Measurements from ENCODE around the gene HTR1D. TPM values are rescaled to one million over a fixed set of nuclear protein-coding genes. Genes with fewer than 3 reads are reported as not detected.

HTR1D gene
- total RNA-seq, 1 experiment from 2014 or later: 3.1 TPM

DNA sequence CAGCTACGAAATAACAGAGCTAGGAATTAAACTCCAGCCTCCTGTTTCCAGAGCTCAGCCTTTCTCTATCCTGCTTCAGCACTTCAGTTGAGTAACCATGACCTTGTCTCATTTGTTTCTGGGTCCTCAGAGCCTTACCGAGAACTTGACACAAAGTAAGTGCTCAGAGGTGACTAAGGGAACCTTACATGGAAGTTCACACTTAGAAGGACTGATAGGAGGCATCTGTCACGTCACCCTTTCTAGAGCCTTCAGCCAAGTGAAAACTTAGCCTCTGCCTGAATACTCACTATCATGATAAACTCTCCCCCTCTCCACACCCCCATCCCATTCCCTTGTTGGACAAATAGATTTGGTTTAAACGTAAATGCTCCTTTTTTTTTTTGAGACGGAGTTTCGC, 38.9 kb downstream of the HTR1D start:
- Histone ChIP-seq H3K79me2 (ENCODE audit: insufficient read depth, low read length) (no peaks in the 10 kb centered on the region), H3K9me3 (ENCODE audit: control insufficient read depth, low read depth, low read length) (no peaks in the 10 kb centered on the region), H3K18ac (ENCODE audit: insufficient read length, low read depth, low read length) (no peak overlapping the region), H3T11ph (ENCODE audit: low read length) (no peak overlapping the region), H2BK5ac (ENCODE audit: insufficient read length, low read length) (no peak overlapping the region), H3K4me1 (ENCODE audit: insufficient read depth, low read length) (no peaks in the 10 kb centered on the region), H3K9ac (ENCODE audit: extremely low read depth, insufficient read length, low read length) (no peak overlapping the region), H3K4me2 (ENCODE audit: insufficient read depth, insufficient read length, low read length) (no peak overlapping the region), H2BK15ac (ENCODE audit: low read depth, low read length) (no peak overlapping the region), H3K56ac (ENCODE audit: insufficient read length, low read depth, low read length) (no peak overlapping the region), H3K4ac (ENCODE audit: low read depth, low read length) (no peak overlapping the region), H4K5ac (ENCODE audit: insufficient read length, low read depth, low read length) (no peak overlapping the region), H3K23me2 (ENCODE audit: insufficient read length, low read depth, low read length, poor library complexity, severe bottlenecking) (peaks cover 3% of the 10 kb centered on the region), H3K27ac (ENCODE audit: insufficient read length, low read depth, low read length) (no peak overlapping the region), H3K27me3 (ENCODE audit: insufficient read depth, low read length) (peaks cover 5% of the 10 kb centered on the region; the same call in 1 of the 2 replicates), H2AK5ac (ENCODE audit: insufficient read length, low read length) (no peak overlapping the region), H3K23ac (ENCODE audit: insufficient read length, low read depth, low read length) (no peak overlapping the region), H2BK12ac (ENCODE audit: insufficient read length, low read depth, low read length) (no peak overlapping the region), H4K8ac (replicated peaks; ENCODE audit: insufficient read length, low read depth, low read length) (no peak overlapping the region), H3K79me1 (ENCODE audit: insufficient read depth, low read depth, low read length, poor library complexity, severe bottlenecking) (no peaks in the 10 kb centered on the region), H4K91ac (ENCODE audit: insufficient read length, low read depth, low read length) (no peak overlapping the region), H2BK20ac (ENCODE audit: low read depth, low read length, poor library complexity, severe bottlenecking) (no peak overlapping the region), H2AFZ (ENCODE audit: low read length) (no peak overlapping the region), H3K14ac (ENCODE audit: insufficient read depth, low read length) (no peak overlapping the region), H2BK120ac (ENCODE audit: low read depth, low read length, poor library complexity, severe bottlenecking) (no peak overlapping the region), H4K20me1 (ENCODE audit: control insufficient read depth, insufficient read depth, insufficient read length) (no peaks in the 10 kb centered on the region)
- WGBS (ENCODE audit: extremely low coverage, insufficient read length, low lambda C conversion rate): no CpG with 5 or more reads among the region's 6 CpGs
- Mint-ChIP-seq H3K27me3 (ENCODE audit: low read depth) (peaks cover 68% of the 10 kb centered on the region), H3K9me3 (no peaks in the 10 kb centered on the region), H3K27ac (no peak overlapping the region), H3K4me3 (peak overlapping the region; percentile 68 to 80), H3K36me3 (ENCODE audit: insufficient read depth in 1 of 3, low read depth in 3 of 3) (no peaks in the 10 kb centered on the region; a peak in 1 of 7 replicates), H3K4me1 (peaks cover 2 to 4% of the 10 kb centered on the region in 2 experiments; a peak in 3 of 4 replicates)
- TF ChIP-seq, protein P1, sequence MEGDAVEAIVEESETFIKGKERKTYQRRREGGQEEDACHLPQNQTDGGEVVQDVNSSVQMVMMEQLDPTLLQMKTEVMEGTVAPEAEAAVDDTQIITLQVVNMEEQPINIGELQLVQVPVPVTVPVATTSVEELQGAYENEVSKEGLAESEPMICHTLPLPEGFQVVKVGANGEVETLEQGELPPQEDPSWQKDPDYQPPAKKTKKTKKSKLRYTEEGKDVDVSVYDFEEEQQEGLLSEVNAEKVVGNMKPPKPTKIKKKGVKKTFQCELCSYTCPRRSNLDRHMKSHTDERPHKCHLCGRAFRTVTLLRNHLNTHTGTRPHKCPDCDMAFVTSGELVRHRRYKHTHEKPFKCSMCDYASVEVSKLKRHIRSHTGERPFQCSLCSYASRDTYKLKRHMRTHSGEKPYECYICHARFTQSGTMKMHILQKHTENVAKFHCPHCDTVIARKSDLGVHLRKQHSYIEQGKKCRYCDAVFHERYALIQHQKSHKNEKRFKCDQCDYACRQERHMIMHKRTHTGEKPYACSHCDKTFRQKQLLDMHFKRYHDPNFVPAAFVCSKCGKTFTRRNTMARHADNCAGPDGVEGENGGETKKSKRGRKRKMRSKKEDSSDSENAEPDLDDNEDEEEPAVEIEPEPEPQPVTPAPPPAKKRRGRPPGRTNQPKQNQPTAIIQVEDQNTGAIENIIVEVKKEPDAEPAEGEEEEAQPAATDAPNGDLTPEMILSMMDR (conservative IDR thresholded peaks at IDR 0.05): no peak
- DNase-seq: no peak

Measured in H9 (cell line).